ENCODE measurements around the gene NBPF14.
"Not testable (repeated sequence)": the region's sequence is repeated elsewhere in the genome, so short reads cannot be mapped to it uniquely, and the experiment has no call there.

Gene NBPF14

DNA sequence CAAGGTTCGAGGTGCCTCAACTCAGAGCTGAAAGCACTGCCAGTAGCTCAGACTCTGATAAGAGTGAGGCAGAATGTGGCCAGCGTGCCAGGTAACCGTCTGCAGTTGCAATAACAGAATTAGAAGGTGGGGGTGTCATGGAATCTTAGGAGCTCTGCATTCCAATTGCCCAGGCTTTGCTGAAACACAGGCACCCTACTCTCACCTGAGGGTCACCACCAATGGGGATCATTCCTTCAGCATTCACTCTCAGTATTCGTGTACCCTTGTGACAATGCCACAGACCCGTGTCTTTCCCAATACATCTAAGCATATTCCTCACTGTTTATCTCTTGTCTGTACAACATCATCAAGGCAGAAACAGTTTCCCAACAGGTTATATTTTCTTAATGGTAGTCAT lies at the start of gene NBPF14:
NBPF14 (minus strand) TSS at position 101 of the 400 bp plus-strand sequence. CDS start 294 bp downstream, outside the sequence.
- H3K9me3 ChIP-seq (ENCODE audit: control insufficient read depth in 5 of 5, low read length in 5 of 5); H3K27me3 ChIP-seq (ENCODE audit: control insufficient read depth in 5 of 5, insufficient read depth in 4 of 5, low read length in 5 of 5); H3K4me1 ChIP-seq (ENCODE audit: control insufficient read depth in 5 of 5, insufficient read depth in 5 of 5, low read length in 5 of 5); H3K9ac ChIP-seq (ENCODE audit: low read length in 5 of 5); H3K27ac ChIP-seq (ENCODE audit: low read depth, low read length); H3K4me3 ChIP-seq (ENCODE audit: low read depth in 1 of 5, low read length in 5 of 5); H3K36me3 ChIP-seq (ENCODE audit: control insufficient read depth in 5 of 5, insufficient read depth in 5 of 5, low read length in 5 of 5): not testable (repeated sequence)

DNA sequence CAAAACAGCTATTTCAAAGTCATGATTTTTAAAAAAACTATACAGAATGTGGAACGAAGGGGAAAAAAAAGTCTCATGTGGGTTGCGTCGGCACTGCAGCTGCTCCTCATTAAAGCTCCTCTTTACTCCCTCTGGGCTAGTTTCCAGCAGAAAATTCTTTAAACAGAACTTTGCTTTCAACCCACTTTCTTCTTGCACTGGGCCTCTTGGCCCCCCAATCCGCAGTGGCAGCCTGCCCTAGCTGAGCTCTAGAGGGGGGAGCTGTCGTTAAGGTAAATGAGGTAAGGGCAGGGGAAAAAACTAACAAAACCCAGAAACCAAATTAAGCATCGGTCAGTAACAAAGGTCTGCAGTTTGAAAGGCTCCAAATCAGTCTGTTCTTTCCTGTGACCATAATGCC lies 29.6 kb upstream of the NBPF14 start:
- H3K36me3 ChIP-seq (ENCODE audit: control insufficient read depth in 5 of 5, insufficient read depth in 5 of 5, low read length in 5 of 5); H3K9me3 ChIP-seq (ENCODE audit: control insufficient read depth in 5 of 5, low read length in 5 of 5); H3K27ac ChIP-seq (ENCODE audit: low read depth, low read length); H3K4me3 ChIP-seq (ENCODE audit: low read depth in 1 of 5, low read length in 5 of 5); H3K4me1 ChIP-seq (ENCODE audit: control insufficient read depth in 5 of 5, insufficient read depth in 5 of 5, low read length in 5 of 5); H3K9ac ChIP-seq (ENCODE audit: low read length in 5 of 5); H3K27me3 ChIP-seq (ENCODE audit: control insufficient read depth in 5 of 5, insufficient read depth in 4 of 5, low read length in 5 of 5): not testable (repeated sequence)

DNA sequence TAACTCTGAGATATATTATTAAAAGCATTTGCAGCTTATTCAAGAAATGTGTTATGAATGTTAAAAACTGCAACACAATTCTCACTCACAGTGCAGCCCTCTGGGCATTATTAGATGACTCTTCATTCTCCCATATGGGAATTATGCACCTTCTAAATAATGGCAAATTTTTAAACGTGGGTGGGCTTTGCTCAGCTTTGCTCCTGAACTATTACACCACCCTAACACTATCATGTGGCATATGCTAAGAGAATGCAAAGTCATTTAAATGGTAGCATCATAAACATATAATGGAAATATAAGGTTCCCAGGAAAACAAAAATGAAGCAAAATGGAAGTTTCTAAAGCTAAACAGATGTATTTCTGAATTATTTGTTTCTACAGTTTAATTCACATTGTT lies 22.4 kb upstream of the NBPF14 start:
- not testable (repeated sequence) for H3K9me3 ChIP-seq (ENCODE audit: control insufficient read depth in 5 of 5, low read length in 5 of 5); H3K4me3 ChIP-seq (ENCODE audit: low read depth in 1 of 5, low read length in 5 of 5); H3K9ac ChIP-seq (ENCODE audit: low read length in 5 of 5); H3K36me3 ChIP-seq (ENCODE audit: control insufficient read depth in 5 of 5, insufficient read depth in 5 of 5, low read length in 5 of 5); H3K4me1 ChIP-seq (ENCODE audit: control insufficient read depth in 5 of 5, insufficient read depth in 5 of 5, low read length in 5 of 5); H3K27me3 ChIP-seq (ENCODE audit: control insufficient read depth in 5 of 5, insufficient read depth in 4 of 5, low read length in 5 of 5); H3K27ac ChIP-seq (ENCODE audit: low read depth, low read length)

- not testable (repeated sequence) for H3K36me3 ChIP-seq (ENCODE audit: control insufficient read depth in 5 of 5, insufficient read depth in 5 of 5, low read length in 5 of 5); H3K9ac ChIP-seq (ENCODE audit: low read length in 5 of 5); H3K27ac ChIP-seq (ENCODE audit: low read depth, low read length); H3K4me3 ChIP-seq (ENCODE audit: low read depth in 1 of 5, low read length in 5 of 5); H3K9me3 ChIP-seq (ENCODE audit: control insufficient read depth in 5 of 5, low read length in 5 of 5); H3K27me3 ChIP-seq (ENCODE audit: control insufficient read depth in 5 of 5, insufficient read depth in 4 of 5, low read length in 5 of 5); H3K4me1 ChIP-seq (ENCODE audit: control insufficient read depth in 5 of 5, insufficient read depth in 5 of 5, low read length in 5 of 5)
These were observed 9.5 kb upstream of the NBPF14 start for GRCh38 chr1:148605266-148605665.

DNA sequence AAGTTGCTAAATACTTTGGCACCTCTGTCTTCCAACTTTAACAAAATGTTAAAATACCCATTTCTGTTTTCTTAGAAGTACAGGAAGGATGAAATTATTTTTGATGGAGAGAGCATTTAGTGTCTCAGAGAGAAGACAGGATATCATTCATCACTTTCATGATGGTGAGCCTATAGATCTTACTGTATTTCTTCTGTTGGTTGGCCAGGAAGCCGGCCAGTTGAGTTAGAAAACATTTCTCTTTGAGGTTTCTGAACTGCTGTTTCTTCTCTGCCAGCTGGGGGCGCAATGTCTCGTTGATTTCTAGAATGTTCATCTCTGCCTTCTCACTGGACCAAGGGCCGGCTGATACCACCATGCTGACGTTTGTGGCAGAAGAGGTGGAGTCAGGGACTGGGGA lies 451 bp downstream of the NBPF14 start:
- H3K4me3 ChIP-seq (ENCODE audit: low read depth in 1 of 5, low read length in 5 of 5); H3K27me3 ChIP-seq (ENCODE audit: control insufficient read depth in 5 of 5, insufficient read depth in 4 of 5, low read length in 5 of 5); H3K4me1 ChIP-seq (ENCODE audit: control insufficient read depth in 5 of 5, insufficient read depth in 5 of 5, low read length in 5 of 5); H3K27ac ChIP-seq (ENCODE audit: low read depth, low read length); H3K9ac ChIP-seq (ENCODE audit: low read length in 5 of 5); H3K9me3 ChIP-seq (ENCODE audit: control insufficient read depth in 5 of 5, low read length in 5 of 5); H3K36me3 ChIP-seq (ENCODE audit: control insufficient read depth in 5 of 5, insufficient read depth in 5 of 5, low read length in 5 of 5): not testable (repeated sequence)

- H3K9me3 ChIP-seq (ENCODE audit: control insufficient read depth in 5 of 5, low read length in 5 of 5); H3K4me1 ChIP-seq (ENCODE audit: control insufficient read depth in 5 of 5, insufficient read depth in 5 of 5, low read length in 5 of 5); H3K36me3 ChIP-seq (ENCODE audit: control insufficient read depth in 5 of 5, insufficient read depth in 5 of 5, low read length in 5 of 5); H3K27me3 ChIP-seq (ENCODE audit: control insufficient read depth in 5 of 5, insufficient read depth in 4 of 5, low read length in 5 of 5); H3K27ac ChIP-seq (ENCODE audit: low read depth, low read length); H3K9ac ChIP-seq (ENCODE audit: low read length in 5 of 5); H3K4me3 ChIP-seq (ENCODE audit: low read depth in 1 of 5, low read length in 5 of 5): not testable (repeated sequence)
These were observed 4.7 kb downstream of the NBPF14 start for GRCh38 chr1:148591098-148591497.

- H3K9me3 ChIP-seq (ENCODE audit: control insufficient read depth in 5 of 5, low read length in 5 of 5); H3K4me3 ChIP-seq (ENCODE audit: low read depth in 1 of 5, low read length in 5 of 5); H3K9ac ChIP-seq (ENCODE audit: low read length in 5 of 5); H3K27me3 ChIP-seq (ENCODE audit: control insufficient read depth in 5 of 5, insufficient read depth in 4 of 5, low read length in 5 of 5); H3K27ac ChIP-seq (ENCODE audit: low read depth, low read length); H3K4me1 ChIP-seq (ENCODE audit: control insufficient read depth in 5 of 5, insufficient read depth in 5 of 5, low read length in 5 of 5): not testable (repeated sequence)
- peaks cover 0 to 15% (median 9%) of the 10 kb centered on the region in 5 donors for H3K36me3 ChIP-seq (ENCODE audit: control insufficient read depth in 5 of 5, insufficient read depth in 5 of 5, low read length in 5 of 5)
These were observed 63.7 kb downstream of the NBPF14 start for GRCh38 chr1:148532158-148532557.

GRCh38 chr1:148529101-148529567 lies 66.7 kb downstream of the NBPF14 start:
- H3K9ac ChIP-seq (ENCODE audit: low read length in 5 of 5); H3K27ac ChIP-seq (ENCODE audit: low read depth, low read length); H3K4me1 ChIP-seq (ENCODE audit: control insufficient read depth in 5 of 5, insufficient read depth in 5 of 5, low read length in 5 of 5); H3K27me3 ChIP-seq (ENCODE audit: control insufficient read depth in 5 of 5, insufficient read depth in 4 of 5, low read length in 5 of 5); H3K9me3 ChIP-seq (ENCODE audit: control insufficient read depth in 5 of 5, low read length in 5 of 5); H3K36me3 ChIP-seq (ENCODE audit: control insufficient read depth in 5 of 5, insufficient read depth in 5 of 5, low read length in 5 of 5): not testable (repeated sequence)
- peak overlapping the region in 1 of 5 donors; percentile 35 for H3K4me3 ChIP-seq (ENCODE audit: low read depth in 1 of 5, low read length in 5 of 5)

GRCh38 chr1:148528591-148528990 lies 67.2 kb downstream of the NBPF14 start:
- H3K27ac ChIP-seq (ENCODE audit: low read depth, low read length); H3K9me3 ChIP-seq (ENCODE audit: control insufficient read depth in 5 of 5, low read length in 5 of 5); H3K4me3 ChIP-seq (ENCODE audit: low read depth in 1 of 5, low read length in 5 of 5); H3K4me1 ChIP-seq (ENCODE audit: control insufficient read depth in 5 of 5, insufficient read depth in 5 of 5, low read length in 5 of 5); H3K27me3 ChIP-seq (ENCODE audit: control insufficient read depth in 5 of 5, insufficient read depth in 4 of 5, low read length in 5 of 5); H3K9ac ChIP-seq (ENCODE audit: low read length in 5 of 5); H3K36me3 ChIP-seq (ENCODE audit: control insufficient read depth in 5 of 5, insufficient read depth in 5 of 5, low read length in 5 of 5): not testable (repeated sequence)

DNA sequence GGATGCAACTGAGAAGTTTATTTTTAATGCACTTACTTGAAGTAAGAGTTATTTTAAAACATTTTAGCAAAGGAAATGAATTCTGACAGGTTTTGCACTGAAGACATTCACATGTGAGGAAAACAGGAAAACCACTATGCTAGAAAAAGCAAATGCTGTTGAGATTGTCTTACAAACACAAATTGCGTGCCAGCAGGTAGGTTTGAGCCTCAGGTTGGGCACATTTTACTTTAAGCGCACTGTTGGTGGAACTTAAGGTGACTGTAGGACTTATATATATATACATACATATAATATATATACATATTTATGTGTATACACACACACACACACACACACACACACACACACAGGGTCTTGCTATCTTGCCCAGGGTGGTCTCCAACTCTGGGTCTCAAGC lies 69.2 kb downstream of the NBPF14 start:
- H3K9me3 ChIP-seq (ENCODE audit: control insufficient read depth in 5 of 5, low read length in 5 of 5); H3K4me3 ChIP-seq (ENCODE audit: low read depth in 1 of 5, low read length in 5 of 5); H3K27me3 ChIP-seq (ENCODE audit: control insufficient read depth in 5 of 5, insufficient read depth in 4 of 5, low read length in 5 of 5); H3K36me3 ChIP-seq (ENCODE audit: control insufficient read depth in 5 of 5, insufficient read depth in 5 of 5, low read length in 5 of 5); H3K27ac ChIP-seq (ENCODE audit: low read depth, low read length); H3K4me1 ChIP-seq (ENCODE audit: control insufficient read depth in 5 of 5, insufficient read depth in 5 of 5, low read length in 5 of 5); H3K9ac ChIP-seq (ENCODE audit: low read length in 5 of 5): not testable (repeated sequence)
